H1 (cell line): ENCODE results near the gene ADAM12. TPM values are rescaled to one million over a fixed set of nuclear protein-coding genes. Genes with fewer than 3 reads are reported as not detected.
A peak's percentile ranks its signal among the peaks of the same experiment; 100 is the strongest.

Experiments used
- CTCF ChIA-PET: fragments of 300-600 bp; sonication (Branson Sonifier 250); formaldehyde crosslinking; loops from one replicate; lab custom pipeline; 2021; ENCODE audit not compliant: partially characterized antibody; lab: Charles Lee
- POLR2A ChIA-PET: fragments of 300-600 bp; sonication (Branson Sonifier 250); formaldehyde crosslinking; loops from one replicate; lab custom pipeline; 2021; ENCODE audit warnings: inconsistent platforms; ENCODE audit not compliant: partially characterized antibody; lab: Charles Lee
- DNase-seq, 2 experiments: peaks; one replicate each; pipeline versions ENCODE4 v3.0.0 to v3.0.0-alpha.2; 2010 to 2022; ENCODE audit warnings: low spot score in 2 of 2, low read depth in 1 of 2, mixed read lengths in 1 of 2
- FAIRE-seq: peaks from 2 replicates; lab custom pipeline; 2011; peaks lifted over from hg19 to GRCh38; lab: Jason Lieb, UNC
- H2AFZ ChIP-seq: 2 replicates; pipeline ENCODE4 v1.8.1; 2012; ENCODE audit warnings: low read length, inconsistent platforms
- H2AK5ac ChIP-seq: 2 replicates; pipeline ENCODE4 v1.6.1; 2013; ENCODE audit warnings: low read depth, low read length
- H2BK120ac ChIP-seq: replicated peaks from 2 replicates; pipeline ENCODE3; 2013; ENCODE audit warnings: low read depth, low read length, inconsistent platforms
- H2BK12ac ChIP-seq: 2 replicates; pipeline ENCODE4 v1.6.1; 2013; ENCODE audit warnings: low read depth, low read length
- H2BK15ac ChIP-seq: 2 replicates; pipeline ENCODE4 v1.6.1; 2013; ENCODE audit warnings: low read length
- H2BK20ac ChIP-seq: 2 replicates; pipeline ENCODE4 v1.6.1; 2013; ENCODE audit warnings: low read length
- H2BK5ac ChIP-seq: 2 replicates; pipeline ENCODE4 v1.6.1; 2013; ENCODE audit warnings: low read depth, low read length
- H3K14ac ChIP-seq: 2 replicates; pipeline ENCODE4 v1.6.1; 2013; ENCODE audit warnings: inconsistent platforms; ENCODE audit not compliant: insufficient read length
- H3K18ac ChIP-seq: 2 replicates; pipeline ENCODE4 v1.6.1; 2013; ENCODE audit warnings: low read length; ENCODE audit errors: extremely low read depth
- H3K23ac ChIP-seq: 2 replicates; pipeline ENCODE4 v1.6.1; 2013; ENCODE audit warnings: inconsistent platforms; ENCODE audit not compliant: insufficient read length
- H3K23me2 ChIP-seq: 2 replicates; pipeline ENCODE4 v1.6.1; 2013; ENCODE audit warnings: low read depth, low read length
- H3K27ac ChIP-seq: 2 replicates; pipeline ENCODE4 v1.6.1; 2011; ENCODE audit warnings: low read depth, low read length, inconsistent platforms
- H3K27me3 ChIP-seq, 4 experiments: replicated peaks in 1 of 4; 1 replicate in 1 of 4; 2 replicates in 3 of 4; pipeline versions ENCODE4 v1.6.1 to v1.8.1; 2011 to 2013; ENCODE audit warnings: low read length in 3 of 4, mild to moderate bottlenecking in 3 of 4, inconsistent platforms in 2 of 4, mixed read lengths in 2 of 4, moderate library complexity in 1 of 4; ENCODE audit not compliant: control insufficient read depth in 3 of 4, insufficient read depth in 3 of 4; ENCODE audit errors: extremely low read depth in 1 of 4
- H3K36me3 ChIP-seq, 4 experiments: 2 replicates each; pipeline versions ENCODE4 v1.6.1 to v1.8.1; 2011 to 2013; ENCODE audit warnings: mild to moderate bottlenecking in 4 of 4, low read length in 3 of 4, moderate library complexity in 2 of 4, control low read depth in 1 of 4, inconsistent platforms in 1 of 4; ENCODE audit not compliant: insufficient read depth in 4 of 4, control insufficient read depth in 2 of 4
- H3K4ac ChIP-seq: replicated peaks from 2 replicates; pipeline ENCODE3; 2013; ENCODE audit warnings: low read length, low read depth, mixed read lengths, inconsistent platforms; ENCODE audit not compliant: insufficient read length
- H3K4me1 ChIP-seq, 4 experiments: replicated peaks in 1 of 4; 1 replicate in 1 of 4; 2 replicates in 3 of 4; pipeline versions ENCODE4 v1.6.1 to v1.8.1; 2011 to 2013; ENCODE audit warnings: low read length in 3 of 4, inconsistent platforms in 2 of 4, mixed read lengths in 1 of 4; ENCODE audit not compliant: insufficient read depth in 4 of 4, control insufficient read depth in 3 of 4
- H3K4me2 ChIP-seq, 2 experiments: 2 replicates each; pipeline versions ENCODE4 v1.6.1 to v1.8.1; 2011 to 2013; ENCODE audit warnings: low read depth in 2 of 2, low read length in 2 of 2, control low read depth in 1 of 2, inconsistent platforms in 1 of 2, mild to moderate bottlenecking in 1 of 2; ENCODE audit not compliant: insufficient read depth in 1 of 2
- H3K4me3 ChIP-seq, 4 experiments: fragments of 200-600, 300-600 bp in 1 of 4; sonication (generic), shearing (Covaris generic), sonication (Bioruptor Twin) in 1 of 4; 2 replicates each; pipeline versions ENCODE4 v1.5.1 to v1.8.1; 2011 to 2016; ENCODE audit warnings: low read length in 4 of 4, low read depth in 3 of 4, control low read depth in 2 of 4, inconsistent platforms in 2 of 4, mild to moderate bottlenecking in 2 of 4, mixed read lengths in 1 of 4, moderate library complexity in 1 of 4; ENCODE audit not compliant: insufficient read depth in 2 of 4; ENCODE audit errors: extremely low read depth in 1 of 4
- H3K56ac ChIP-seq: replicated peaks from 2 replicates; pipeline ENCODE3; 2013; ENCODE audit warnings: low read depth, mild to moderate bottlenecking, mixed read lengths, low read length, inconsistent platforms; ENCODE audit not compliant: insufficient read length
- H3K79me1 ChIP-seq: 2 replicates; pipeline ENCODE4 v1.6.1; 2013; ENCODE audit warnings: low read depth, low read length, control low read depth
- H3K79me2 ChIP-seq, 2 experiments: 2 replicates each; pipeline versions ENCODE4 v1.6.1 to v1.8.1; 2012 to 2013; ENCODE audit warnings: low read length in 2 of 2, mild to moderate bottlenecking in 2 of 2, inconsistent platforms in 1 of 2; ENCODE audit not compliant: insufficient read depth in 2 of 2, control insufficient read depth in 1 of 2
- H3K9ac ChIP-seq, 4 experiments: replicated peaks in 1 of 4; 1 replicate in 1 of 4; 2 replicates in 3 of 4; pipeline versions ENCODE4 v1.6.1 to v1.8.1; 2011 to 2013; ENCODE audit warnings: low read depth in 3 of 4, low read length in 3 of 4, control low read depth in 2 of 4, mild to moderate bottlenecking in 2 of 4, moderate library complexity in 2 of 4, inconsistent platforms in 1 of 4; ENCODE audit errors: extremely low read depth in 1 of 4
- H3K9me3 ChIP-seq, 2 experiments: 2 replicates each; pipeline versions ENCODE4 v1.6.1 to v1.8.1; 2012 to 2013; ENCODE audit warnings: mild to moderate bottlenecking in 2 of 2, moderate library complexity in 2 of 2, control low read depth in 1 of 2, inconsistent platforms in 1 of 2, low read depth in 1 of 2, low read length in 1 of 2, mixed read lengths in 1 of 2; ENCODE audit not compliant: insufficient read depth in 2 of 2
- H4K20me1 ChIP-seq, 2 experiments: replicated peaks in 1 of 2; 2 replicates each; pipeline versions ENCODE3 to v1.8.1; 2011 to 2013; ENCODE audit warnings: inconsistent platforms in 2 of 2, low read length in 2 of 2, mild to moderate bottlenecking in 1 of 2; ENCODE audit not compliant: insufficient read depth in 2 of 2, control insufficient read depth in 1 of 2
- H4K5ac ChIP-seq: 2 replicates; pipeline ENCODE4 v1.6.1; 2013; ENCODE audit warnings: low read length, low read depth, mixed read lengths, inconsistent platforms; ENCODE audit not compliant: insufficient read length
- H4K8ac ChIP-seq: 2 replicates; pipeline ENCODE4 v1.8.0; 2013; ENCODE audit warnings: mild to moderate bottlenecking, moderate library complexity, low read length, inconsistent platforms; ENCODE audit not compliant: insufficient read depth; ENCODE audit errors: extremely low read depth
- H4K91ac ChIP-seq: replicated peaks from 2 replicates; pipeline ENCODE3; 2013; ENCODE audit warnings: low read length, mixed read lengths, inconsistent platforms; ENCODE audit not compliant: insufficient read length
- CREB1 ChIP-seq: IDR thresholded peaks from 2 replicates; pipeline ENCODE4 v1.6.1; 2012; ENCODE audit warnings: inconsistent platforms
- E2F6 ChIP-seq: IDR thresholded peaks from 2 replicates; pipeline ENCODE4 v1.6.1; 2012; ENCODE audit warnings: inconsistent platforms
- WGBS, 2 experiments: shearing (Covaris generic) in 1 of 2; methylation state at CpG; one replicate each; pipeline versions ENCODE4 v1.1.6 to v1.1.7; 2013 to 2015; ENCODE audit warnings: low lambda C conversion rate in 2 of 2, mixed read lengths in 2 of 2, inconsistent platforms in 1 of 2, low coverage in 1 of 2, missing lambda C conversion rate in 1 of 2; ENCODE audit not compliant: insufficient replicate concordance in 2 of 2, insufficient coverage in 1 of 2, insufficient read length in 1 of 2; ENCODE audit errors: extremely low coverage in 1 of 2, missing lambda C conversion rate in 1 of 2; 5-methylcytosine and 5-hydroxymethylcytosine counted together
- polyA plus RNA-seq, 7 experiments: library from polyadenylated mRNA; depleted of rRNA in 3 of 7; stranded (reverse) in 5 of 7; unstranded in 2 of 7; fragments of >200 nt in 5 of 7; fragments of 200-250 nt in 2 of 7; gene quantifications; 1 replicate in 5 of 7; 2 replicates in 1 of 7; 4 replicates in 1 of 7; pipeline versions ENCODE4 v1.2.1 to v1.2.3, GENCODE V29; 2011 to 2013; ENCODE audit warnings: missing spikeins in 2 of 7, mixed read lengths in 2 of 7
- total RNA-seq: library from RNA; stranded (reverse); fragmentation: NEBNext Ultra II Directional; extraction: Animal tissue kit (Norgen Biotek cat#: 25700); gene quantifications from 2 replicates; pipeline ENCODE4 v1.2.1, GENCODE V29; 2021

Gene ADAM12
- total and polyA plus RNA-seq, 2 of the 8 experiments (the other 6 are each of a cell fraction or from before 2014, with no cell fraction given): 0.07 to 0.17 TPM

- CTCF ChIA-PET: interaction anchor here (1.7 kb wide), 1 partner anchor 193 kb away, joined by 7 read pairs; no protein-coding TSS in a partner anchor
- H3K9me3 ChIP-seq: no peaks in the 10 kb centered on the region
- no peak overlapping the region for H2BK5ac ChIP-seq
- WGBS, 2 experiments: 84% methylated on average over 6 of the region's 6 CpGs; no CpG with 5 or more reads in 1 of the 2 experiments
- H4K5ac ChIP-seq: no peak overlapping the region
- no peak overlapping the region for H2BK120ac ChIP-seq
- no peak overlapping the region for H4K8ac ChIP-seq
- no peak overlapping the region for H3K4ac ChIP-seq
- H3K27me3 ChIP-seq: no peaks in the 10 kb centered on the region
- no peak overlapping the region for H3K18ac ChIP-seq
- POLR2A ChIA-PET: no interaction called here
- H3K79me2 ChIP-seq: no peaks in the 10 kb centered on the region
- no peak overlapping the region for H2AFZ ChIP-seq
- no peaks in the 10 kb centered on the region for H3K79me1 ChIP-seq
- no peak overlapping the region for H3K27ac ChIP-seq
- no peak overlapping the region for H2BK12ac ChIP-seq
- no peaks in the 10 kb centered on the region for H3K23me2 ChIP-seq
- no peak overlapping the region for H4K91ac ChIP-seq
- no peaks in the 10 kb centered on the region for H3K36me3 ChIP-seq
- H3K9ac ChIP-seq: no peak overlapping the region
- no peak overlapping the region for H3K56ac ChIP-seq
- H3K4me1 ChIP-seq: peaks cover 0 to 2% (median 0%) of the 10 kb centered on the region in 4 experiments; a peak in 1 of 7 replicates
- H3K4me2 ChIP-seq: no peak overlapping the region
- H3K4me3 ChIP-seq: no peak overlapping the region
- DNase-seq (no peak), FAIRE-seq (no peak)
- H3K14ac ChIP-seq: no peak overlapping the region
- H2BK15ac ChIP-seq: no peak overlapping the region
- no peak overlapping the region for H2BK20ac ChIP-seq
- H3K23ac ChIP-seq: no peak overlapping the region
- no peak overlapping the region for H2AK5ac ChIP-seq
- no peaks in the 10 kb centered on the region for H4K20me1 ChIP-seq
- TF ChIP-seq CREB1 (no peak), E2F6 (0 out of 2 replicates have a peak, but pooled peaks have one; percentile 15)
Measured at GRCh38 chr10:126405239-126405775, 17.0 kb upstream of the ADAM12 start.
